T-helper 22 cell (primary cell): ENCODE data around the gene LRATD1.
"Not testable (repeated sequence)": the region's sequence is repeated elsewhere in the genome, so short reads cannot be mapped to it uniquely, and the experiment has no call there.

ENCODE experiments used
- DNase-seq: peaks from one replicate; pipeline ENCODE4 v3.0.0-alpha.2; 2020; ENCODE audit warnings: low read depth

LRATD1 gene, protein sequence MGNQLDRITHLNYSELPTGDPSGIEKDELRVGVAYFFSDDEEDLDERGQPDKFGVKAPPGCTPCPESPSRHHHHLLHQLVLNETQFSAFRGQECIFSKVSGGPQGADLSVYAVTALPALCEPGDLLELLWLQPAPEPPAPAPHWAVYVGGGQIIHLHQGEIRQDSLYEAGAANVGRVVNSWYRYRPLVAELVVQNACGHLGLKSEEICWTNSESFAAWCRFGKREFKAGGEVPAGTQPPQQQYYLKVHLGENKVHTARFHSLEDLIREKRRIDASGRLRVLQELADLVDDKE

GRCh38 chr2:14632133-14632936 lies at the start of gene LRATD1:
TSS of gene LRATD1 (plus strand) at chr2:14632717. CDS start at chr2:14633980, 1,263 bp downstream.
- DNase-seq, result no peak

GRCh38 chr2:14583059-14583458 lies 49.5 kb upstream of the LRATD1 start:
- no peak for DNase-seq

- no peak for DNase-seq
These were observed 48.7 kb upstream of the LRATD1 start for GRCh38 chr2:14583802-14584201.

GRCh38 chr2:14587119-14587518 lies 45.4 kb upstream of the LRATD1 start:
- no peak for DNase-seq

DNA sequence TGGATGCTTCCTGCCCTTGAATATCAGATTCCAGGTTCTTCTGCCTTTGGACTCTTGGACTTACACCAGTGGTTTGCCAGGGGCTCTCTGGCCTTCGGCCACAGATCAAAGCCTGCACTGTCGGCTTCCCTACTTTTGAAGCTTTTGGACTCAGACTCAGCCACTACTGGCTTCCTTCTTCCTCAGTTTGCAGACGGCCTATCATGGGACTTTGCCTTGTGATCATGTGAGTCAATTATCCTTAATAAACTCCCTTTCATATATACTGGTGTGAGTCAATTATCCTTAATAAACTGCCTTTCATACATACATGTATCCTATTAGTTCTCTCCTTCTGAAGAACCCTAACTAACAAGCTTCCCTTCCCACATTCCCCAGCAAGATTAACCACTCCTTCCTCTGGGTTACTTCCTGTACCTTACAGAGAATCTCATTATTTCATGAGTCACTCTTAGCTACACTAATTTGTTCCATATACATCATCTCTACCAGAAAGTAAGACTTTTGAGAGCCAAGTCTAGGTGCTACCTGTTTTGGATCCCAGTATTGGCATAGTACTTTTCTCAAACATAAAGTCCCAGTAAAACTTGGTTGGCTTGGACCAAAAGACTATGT lies 31.3 kb upstream of the LRATD1 start:
- DNase-seq, result no peak

GRCh38 chr2:14602309-14602708 lies 30.2 kb upstream of the LRATD1 start:
- DNase-seq, result no peak

- no peak for DNase-seq
These were observed 28.8 kb upstream of the LRATD1 start for GRCh38 chr2:14603676-14604075.

- no peak for DNase-seq
These were observed 24.3 kb upstream of the LRATD1 start for GRCh38 chr2:14608245-14608644.

- DNase-seq, result no peak
These were observed 18.5 kb upstream of the LRATD1 start for GRCh38 chr2:14614017-14614416.

- DNase-seq, result no peak
These were observed 17.4 kb upstream of the LRATD1 start for GRCh38 chr2:14615121-14615520.

- no peak for DNase-seq
These were observed 16.8 kb upstream of the LRATD1 start for GRCh38 chr2:14615760-14616159.

- DNase-seq, result no peak
These were observed 16.2 kb upstream of the LRATD1 start for GRCh38 chr2:14616342-14616741.

- DNase-seq, result no peak
These were observed 15.6 kb upstream of the LRATD1 start for GRCh38 chr2:14616950-14617349.

GRCh38 chr2:14619441-14619840 lies 13.1 kb upstream of the LRATD1 start:
- no peak for DNase-seq

GRCh38 chr2:14621114-14621513 lies 11.4 kb upstream of the LRATD1 start:
- DNase-seq, result no peak

GRCh38 chr2:14621906-14622549 lies 10.5 kb upstream of the LRATD1 start:
- no peak for DNase-seq

DNA sequence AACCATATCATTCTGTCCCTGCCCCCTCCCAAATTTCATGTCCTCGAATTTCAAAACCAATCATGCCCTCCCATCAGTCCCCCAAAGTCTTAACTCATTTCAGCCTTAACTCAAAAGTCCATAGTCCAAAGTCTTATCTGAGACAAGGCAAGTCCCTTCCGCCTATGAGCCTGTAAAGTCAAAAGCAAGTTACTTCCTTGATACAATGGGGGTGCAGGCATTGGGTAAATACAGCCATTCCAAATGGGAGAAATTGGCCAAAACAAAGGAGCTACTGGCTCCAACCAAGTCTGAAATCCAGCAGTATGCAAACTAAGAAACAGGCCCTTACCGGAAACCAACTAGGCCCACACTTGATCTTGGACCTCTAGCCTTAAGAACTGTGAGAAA lies 10.0 kb upstream of the LRATD1 start:
- not testable (repeated sequence) for DNase-seq

DNA sequence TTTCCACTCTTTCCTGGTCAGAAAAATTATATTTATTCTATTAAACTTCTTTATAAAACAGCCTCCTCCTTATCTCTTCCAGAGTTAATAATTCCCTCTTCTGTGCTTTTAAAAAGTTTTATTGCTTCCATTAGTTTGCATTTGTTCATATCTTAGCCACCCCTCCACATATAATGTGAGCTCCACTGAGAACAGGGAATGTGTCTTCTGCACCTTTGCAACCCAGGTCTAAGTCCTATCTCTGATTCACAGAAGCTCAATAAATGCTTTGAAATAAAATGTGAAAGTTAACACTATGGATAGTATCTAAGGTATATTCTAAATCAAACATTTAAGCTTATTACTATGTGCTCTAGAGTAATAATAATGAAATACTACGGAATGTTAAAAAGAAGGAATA lies 9.3 kb upstream of the LRATD1 start:
- DNase-seq, result no peak

DNA sequence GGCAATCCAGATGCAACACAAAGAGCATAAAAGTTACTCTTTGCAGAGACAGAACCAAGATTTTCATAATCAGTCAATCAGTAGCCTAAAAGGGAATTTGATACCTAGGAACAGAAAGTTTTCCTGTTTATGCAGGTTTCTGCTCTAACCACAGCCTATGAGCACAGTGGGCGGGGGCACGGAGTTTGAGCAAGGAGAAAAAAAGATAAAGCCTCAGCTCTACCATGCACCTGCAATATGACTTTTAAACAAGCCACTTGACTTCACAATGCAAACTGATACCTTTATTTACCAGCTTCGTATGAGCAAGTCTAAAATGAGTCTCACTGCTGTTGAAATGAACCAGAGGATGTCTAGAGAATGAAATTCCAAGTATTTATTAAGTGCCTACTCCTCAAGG lies 5.6 kb upstream of the LRATD1 start:
- DNase-seq, result no peak

DNA sequence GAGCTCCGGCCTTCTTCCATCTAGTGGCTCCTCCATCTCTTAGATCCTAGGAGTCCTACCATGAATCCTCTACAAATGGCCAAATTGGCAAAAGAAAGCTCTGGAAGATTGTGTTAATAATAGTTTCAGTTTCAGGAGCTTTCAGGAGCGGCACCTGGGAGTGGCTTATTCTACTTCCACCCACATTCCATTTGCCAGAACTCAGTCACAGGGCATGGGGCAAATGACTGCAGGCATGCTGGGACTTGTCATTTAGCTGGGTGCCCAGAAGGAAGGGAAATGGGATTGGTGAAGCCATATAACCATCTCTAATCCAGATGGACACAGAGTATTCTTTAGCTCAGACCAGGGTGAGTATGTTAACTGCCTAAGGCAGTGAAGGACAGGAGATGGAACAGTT lies 3.6 kb upstream of the LRATD1 start:
- DNase-seq, result no peak

- no peak for DNase-seq
These were observed 994 bp upstream of the LRATD1 start for GRCh38 chr2:14631406-14632040.

- DNase-seq, result no peak
These were observed 544 bp downstream of the LRATD1 start for GRCh38 chr2:14633061-14633460.
